Kidney (tissue), 14 donors: ENCODE results near the gene JADE1. TPM values are rescaled to one million over a fixed set of nuclear protein-coding genes. Genes with fewer than 3 reads are reported as not detected.

Source experiments
- DNase-seq, 5 donors: peaks; one replicate each; pipeline ENCODE4 v3.0.0-alpha.2; 2013 to 2020
- FAIRE-seq: peaks from 2 replicates; lab custom pipeline; 2012; peaks lifted over from hg19 to GRCh38; lab: Jason Lieb, UNC
- H3K27ac ChIP-seq, 2 donors: one replicate each; pipeline ENCODE4 v1.7.0; 2013; ENCODE audit warnings: low read depth in 2 of 2, low read length in 2 of 2, inconsistent platforms in 1 of 2
- H3K27me3 ChIP-seq: one replicate; pipeline ENCODE4 v1.7.1; 2013; ENCODE audit warnings: low read length, inconsistent platforms; ENCODE audit not compliant: control insufficient read depth, insufficient read depth
- H3K36me3 ChIP-seq, 3 donors: one replicate each; pipeline versions ENCODE4 v1.7.0 to v1.7.1; 2013; ENCODE audit warnings: low read length in 3 of 3, control low read depth in 1 of 3, inconsistent platforms in 1 of 3; ENCODE audit not compliant: insufficient read depth in 3 of 3, control insufficient read depth in 2 of 3
- H3K4me1 ChIP-seq, 3 donors: one replicate each; pipeline versions ENCODE4 v1.7.0 to v1.7.1; 2013; ENCODE audit warnings: low read length in 3 of 3, inconsistent platforms in 1 of 3, low read depth in 1 of 3; ENCODE audit not compliant: control insufficient read depth in 2 of 3, insufficient read depth in 2 of 3
- H3K4me3 ChIP-seq, 3 donors: one replicate each; pipeline versions ENCODE4 v1.7.0 to v1.8.1; 2013; ENCODE audit warnings: low read length in 3 of 3, control low read depth in 1 of 3, inconsistent platforms in 1 of 3
- H3K9ac ChIP-seq, 3 donors: one replicate each; pipeline versions ENCODE4 v1.7.0 to v1.7.1; 2013; ENCODE audit warnings: low read length in 3 of 3, control low read depth in 1 of 3, inconsistent platforms in 1 of 3
- H3K9me3 ChIP-seq, 3 donors: one replicate each; pipeline versions ENCODE4 v1.7.0 to v1.7.1; 2013; ENCODE audit warnings: low read length in 3 of 3, control low read depth in 1 of 3, inconsistent platforms in 1 of 3; ENCODE audit not compliant: control insufficient read depth in 2 of 3, insufficient read depth in 1 of 3
- intact Hi-C: fragments of 100-400 bp; cut with DNase I; formaldehyde crosslinking; loops from one replicate; pipeline ENCODE4 v1.11.1; 2022
- polyA plus RNA-seq: library from polyadenylated mRNA; stranded (reverse); fragments of 350-450 nt; fragmentation: Illumina TruSeq; extraction: RNeasy Lipid Tissue Mini Kit (QIAGEN cat#74804); gene quantifications from one replicate; pipeline ENCODE4 v1.2.3, GENCODE V29; 2014; ENCODE audit warnings: low read depth, low replicate concordance; ENCODE audit not compliant: insufficient read depth
- total RNA-seq: library from RNA; stranded (reverse); fragmentation: NEBNext Ultra II Directional; extraction: Animal tissue kit (Norgen Biotek cat#: 25700); gene quantifications from one replicate; pipeline ENCODE4 v1.2.1, GENCODE V29; 2021
- TF ChIP-seq, protein P1 (sequence below): IDR thresholded peaks from 3 replicates; pipeline ENCODE4 v1.5.1; 2012; ENCODE audit warnings: mild to moderate bottlenecking, moderate library complexity, borderline replicate concordance; ENCODE audit not compliant: insufficient read depth; ENCODE audit errors: extremely low read depth
- donor health status: control.
- donor health status: control.
- donor health status: control.
- donor health status: control.
- donor health status: control.
- donor health status: DM: yes; HTN: yes; CAD: no.
- donor health status: Normal renal cell carcinoma (clear cell type).

JADE1 gene
- total and polyA plus RNA-seq, 2 donors from 2014 or later, result 23.0 to 119 TPM

GRCh38 chr4:128869776-128870509 lies 60.4 kb downstream of the JADE1 start:
- intact Hi-C loops, result loop anchor here (10.0 kb wide), 1 partner anchor 675 kb away; no protein-coding TSS in a partner anchor
- TF ChIP-seq, protein P1, sequence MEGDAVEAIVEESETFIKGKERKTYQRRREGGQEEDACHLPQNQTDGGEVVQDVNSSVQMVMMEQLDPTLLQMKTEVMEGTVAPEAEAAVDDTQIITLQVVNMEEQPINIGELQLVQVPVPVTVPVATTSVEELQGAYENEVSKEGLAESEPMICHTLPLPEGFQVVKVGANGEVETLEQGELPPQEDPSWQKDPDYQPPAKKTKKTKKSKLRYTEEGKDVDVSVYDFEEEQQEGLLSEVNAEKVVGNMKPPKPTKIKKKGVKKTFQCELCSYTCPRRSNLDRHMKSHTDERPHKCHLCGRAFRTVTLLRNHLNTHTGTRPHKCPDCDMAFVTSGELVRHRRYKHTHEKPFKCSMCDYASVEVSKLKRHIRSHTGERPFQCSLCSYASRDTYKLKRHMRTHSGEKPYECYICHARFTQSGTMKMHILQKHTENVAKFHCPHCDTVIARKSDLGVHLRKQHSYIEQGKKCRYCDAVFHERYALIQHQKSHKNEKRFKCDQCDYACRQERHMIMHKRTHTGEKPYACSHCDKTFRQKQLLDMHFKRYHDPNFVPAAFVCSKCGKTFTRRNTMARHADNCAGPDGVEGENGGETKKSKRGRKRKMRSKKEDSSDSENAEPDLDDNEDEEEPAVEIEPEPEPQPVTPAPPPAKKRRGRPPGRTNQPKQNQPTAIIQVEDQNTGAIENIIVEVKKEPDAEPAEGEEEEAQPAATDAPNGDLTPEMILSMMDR, result no peak
- Histone ChIP-seq H3K27me3 (no peaks in the 10 kb centered on the region), H3K36me3 (peaks cover 0 to 57% (median 30%) of the 10 kb centered on the region in 3 donors), H3K4me3 (no peak overlapping the region), H3K27ac (no peak overlapping the region), H3K4me1 (no peaks in the 10 kb centered on the region), H3K9ac (no peak overlapping the region), H3K9me3 (no peaks in the 10 kb centered on the region)
- no peak for DNase-seq
- no peak for FAIRE-seq

DNA sequence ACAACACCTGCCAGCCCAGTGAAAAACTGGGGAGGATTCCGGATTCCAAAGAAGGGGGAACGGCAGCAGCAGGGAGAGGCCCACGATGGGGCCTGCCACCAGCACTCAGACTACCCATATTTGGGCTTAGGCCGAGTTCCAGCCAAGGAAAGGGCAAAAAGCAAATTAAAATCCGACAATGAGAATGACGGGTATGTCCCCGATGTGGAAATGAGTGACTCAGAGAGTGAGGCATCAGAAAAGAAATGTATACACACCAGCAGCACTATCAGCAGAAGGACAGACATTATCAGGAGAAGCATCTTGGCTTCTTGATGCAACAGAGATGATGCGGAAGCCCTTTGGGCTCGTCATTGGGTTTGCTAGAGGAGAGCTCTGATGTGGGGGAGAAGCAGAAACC lies 62.4 kb downstream of the JADE1 start:
- TF ChIP-seq, protein P1, result no peak
- intact Hi-C loops, result no loop called here

GRCh38 chr4:128876200-128876599 lies 66.7 kb downstream of the JADE1 start:
- H3K4me1 ChIP-seq, result no peaks in the 10 kb centered on the region
- H3K9me3 ChIP-seq, result no peaks in the 10 kb centered on the region
- intact Hi-C loops, result no loop called here
- no peak overlapping the region for H3K4me3 ChIP-seq
- DNase-seq (no peak), FAIRE-seq (no peak)
- H3K9ac ChIP-seq, result no peak overlapping the region
- H3K36me3 ChIP-seq, result peaks cover 0 to 14% (median 13%) of the 10 kb centered on the region in 3 donors
- H3K27me3 ChIP-seq, result no peaks in the 10 kb centered on the region
- no peak overlapping the region for H3K27ac ChIP-seq
- TF ChIP-seq, protein P1, result no peak

More for the DNA sequence above, 62.4 kb downstream of the JADE1 start:
- no peaks in the 10 kb centered on the region for H3K4me1 ChIP-seq
- H3K4me3 ChIP-seq, result no peak overlapping the region
- FAIRE-seq (no peak), DNase-seq (no peak)
- peaks cover 0 to 51% (median 30%) of the 10 kb centered on the region in 3 donors for H3K36me3 ChIP-seq
- H3K27me3 ChIP-seq, result no peaks in the 10 kb centered on the region
- no peaks in the 10 kb centered on the region for H3K9me3 ChIP-seq
- H3K9ac ChIP-seq, result no peak overlapping the region
- no peak overlapping the region for H3K27ac ChIP-seq
